ENCODE results near the gene NARF. TPM values are rescaled to one million over a fixed set of nuclear protein-coding genes. Genes with fewer than 3 reads are reported as not detected.

The NARF gene
- total and polyA plus RNA-seq, 7 experiments from 2014 or later, result 59.8 to 188 (median 82.0) TPM

DNA sequence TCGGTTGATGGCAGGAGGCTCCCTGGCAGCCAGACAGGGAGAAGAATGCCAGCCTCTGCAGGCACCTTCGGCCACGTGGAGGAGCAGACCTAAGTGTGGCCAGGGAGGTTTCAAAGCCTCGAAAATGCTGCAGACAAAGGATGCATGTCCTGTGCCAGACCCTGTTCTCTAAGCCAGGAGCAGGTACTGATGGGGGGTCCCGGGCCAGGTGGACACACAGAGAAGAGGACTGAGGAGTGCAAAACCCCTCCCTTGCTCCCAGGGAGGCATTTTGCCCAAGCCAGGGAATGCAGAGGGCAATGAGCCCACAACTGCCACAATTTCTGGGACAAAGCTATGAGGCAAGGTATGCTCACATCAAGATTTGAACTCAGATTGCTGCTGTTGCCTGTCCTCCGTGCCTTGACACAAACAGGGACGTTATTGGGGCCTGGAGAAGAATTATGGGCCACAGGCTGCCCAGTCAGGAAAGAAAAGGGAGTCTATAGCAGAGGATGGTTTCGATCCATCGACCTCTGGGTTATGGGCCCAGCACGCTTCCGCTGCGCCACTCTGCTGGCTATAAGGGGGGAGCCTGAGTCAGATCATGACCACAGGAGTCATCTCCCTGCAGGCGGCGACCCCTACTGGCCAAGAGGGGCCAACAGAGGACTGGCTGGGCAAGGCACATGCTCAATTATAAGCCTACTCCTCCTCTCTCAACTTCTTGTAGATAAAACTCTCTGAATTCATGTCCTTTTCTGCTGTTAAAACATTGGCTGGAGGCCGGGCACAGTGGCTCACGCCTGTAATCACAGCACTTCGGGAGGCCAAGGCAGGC, 35.9 kb downstream of the NARF start:
- POLR2A ChIA-PET, result interaction anchor here (1.1 kb wide), 1 partner anchor 110 kb away, joined by 5 read pairs; no protein-coding TSS in a partner anchor

GRCh38 chr17:82495844-82496528, 37.4 kb downstream of the NARF start:
- Mint-ChIP-seq H3K4me1 (peaks cover 8 to 33% (median 25%) of the 10 kb centered on the region in 7 donors), H3K36me3 (no peaks in the 10 kb centered on the region), H3K27me3 (peaks cover 0 to 2% (median 0%) of the 10 kb centered on the region in 5 donors), H3K27ac (peak overlapping the region; percentile 37 to 94 (median 75)), H3K4me3 (peak overlapping the region; percentile 73 to 90 (median 83)), H3K9me3 (peaks cover 0 to 4% (median 0%) of the 10 kb centered on the region in 11 donors)
- H3K27me3 ChIP-seq (ENCODE audit: control insufficient read depth in 2 of 2, insufficient read depth in 2 of 2, low read length in 2 of 2), result no peaks in the 10 kb centered on the region
- no peak overlapping the region for H3K4me3 ChIP-seq (ENCODE audit: low read length)
- ChIA-PET CTCF (no interaction called here), POLR2A (interaction anchor here (0.5 to 2.4 kb wide), 7 partner anchors 23 to 982 kb away, joined by 3 to 11 read pairs (median 4); partner anchors contain the start of genes FOXK2 and NARF)
- intact Hi-C loops (cut with micrococcal nuclease), result loop anchor here (2.0 to 10.0 kb wide), 5 partner anchors 23 to 149 kb away; partner anchors contain the start of genes FOXK2 (in 1 of the 2), HEXD (in 1 of the 2), OGFOD3 (in 1 of the 2) and WDR45B (in 1 of the 2)
- peaks cover 0 to 9% of the 10 kb centered on the region in 2 donors for H3K4me1 ChIP-seq (ENCODE audit: control insufficient read depth in 2 of 2, insufficient read depth in 2 of 2, low read length in 2 of 2)
- no peaks in the 10 kb centered on the region for H3K36me3 ChIP-seq (ENCODE audit: control insufficient read depth in 2 of 3, insufficient read depth in 3 of 3, low read length in 3 of 3)
- ATAC-seq (no peak), DNase-seq (peak in 1 of 9 donors; percentile 3)
- peak overlapping the region; percentile 79 for H3K27ac ChIP-seq (ENCODE audit: low read depth, low read length)
- H3K9me3 ChIP-seq (ENCODE audit: control insufficient read depth in 2 of 3, low read length in 3 of 3), result no peaks in the 10 kb centered on the region

More for the DNA sequence above, 35.9 kb downstream of the NARF start:
- Mint-ChIP-seq H3K4me1 (peaks cover 8 to 33% (median 25%) of the 10 kb centered on the region in 7 donors), H3K9me3 (peaks cover 0 to 4% (median 0%) of the 10 kb centered on the region in 11 donors), H3K36me3 (peaks cover 0 to under 1% (median 0%) of the 10 kb centered on the region in 5 donors), H3K4me3 (peak overlapping the region in 9 of 10 donors; percentile 14 to 84 (median 65)), H3K27me3 (peaks cover 0 to 2% (median 0%) of the 10 kb centered on the region in 5 donors), H3K27ac (peak overlapping the region; percentile 77 to 94 (median 87))
- DNase-seq, result peak; percentile 68 to 92 (median 80)
- Histone ChIP-seq H3K36me3 (ENCODE audit: control insufficient read depth in 2 of 3, insufficient read depth in 3 of 3, low read length in 3 of 3) (peaks cover 0 to 2% (median 0%) of the 10 kb centered on the region in 3 experiments), H3K4me1 (ENCODE audit: control insufficient read depth in 2 of 2, insufficient read depth in 2 of 2, low read length in 2 of 2) (peaks cover 0 to 9% of the 10 kb centered on the region in 2 donors), H3K4me3 (ENCODE audit: low read length) (no peak overlapping the region), H3K27ac (ENCODE audit: low read depth, low read length) (peak overlapping the region; percentile 28), H3K9me3 (ENCODE audit: control insufficient read depth in 2 of 3, low read length in 3 of 3) (no peaks in the 10 kb centered on the region), H3K27me3 (ENCODE audit: control insufficient read depth in 2 of 2, insufficient read depth in 2 of 2, low read length in 2 of 2) (no peaks in the 10 kb centered on the region)
- CTCF ChIA-PET, result interaction anchor here (0.5 to 0.7 kb wide), 3 partner anchors 39 to 1161 kb away, joined by 3 to 5 read pairs (median 3); no protein-coding TSS in a partner anchor
- intact Hi-C loops (cut with micrococcal nuclease), result loop anchor here (1.0 to 10.0 kb wide), 5 partner anchors 36 to 150 kb away; partner anchors contain the start of genes NARF (in 2 of the 2), HEXD (in 1 of the 2), OGFOD3 (in 1 of the 2) and WDR45B (in 1 of the 2)
- peak; percentile 80 for ATAC-seq

DNA sequence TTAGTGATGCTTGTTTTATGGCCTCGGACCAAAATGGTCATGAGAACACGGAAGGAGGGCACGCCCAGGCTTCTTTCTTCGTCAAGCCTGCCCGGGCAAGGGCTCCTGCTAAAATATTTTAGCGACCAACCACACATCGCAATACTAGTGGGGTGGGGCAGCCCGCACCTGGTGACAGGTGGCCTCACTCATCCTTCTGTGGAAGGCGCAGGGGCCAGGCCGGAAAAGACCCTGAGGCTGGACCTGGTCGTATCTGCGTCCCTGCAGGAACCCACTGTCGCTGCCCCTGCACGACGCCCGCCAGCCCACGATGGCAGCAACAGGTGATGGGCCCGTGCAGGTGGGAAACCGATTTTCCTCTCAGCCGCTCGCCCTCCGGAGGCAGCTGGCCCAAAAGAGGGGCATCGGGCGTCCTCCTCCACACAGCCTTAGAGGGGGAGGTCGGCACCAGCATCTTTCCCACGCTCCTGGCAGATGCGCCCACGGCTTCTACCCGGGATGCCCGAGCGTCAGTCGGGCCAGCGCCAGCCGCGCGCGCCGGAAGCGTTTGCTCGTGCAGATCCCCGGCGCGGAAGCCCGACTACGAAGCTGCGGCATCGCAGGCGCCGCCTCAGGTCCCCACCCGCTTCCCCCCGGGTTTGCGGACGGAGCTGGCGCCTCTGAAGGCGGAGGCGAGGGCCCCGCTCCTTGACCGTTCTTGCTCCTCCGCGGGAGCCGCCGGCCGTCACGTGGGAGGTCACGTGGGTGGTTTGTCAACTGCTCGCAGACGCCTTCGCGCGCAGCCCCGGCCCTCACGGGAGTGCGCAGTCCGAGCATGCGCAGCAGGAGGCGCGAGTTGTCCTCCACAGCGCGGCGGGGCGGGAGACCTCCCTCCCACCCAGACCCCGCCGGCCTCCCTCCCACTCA, 38.2 kb downstream of the NARF start:
- ChIA-PET CTCF (no interaction called here), POLR2A (interaction anchor here (0.5 to 2.4 kb wide), 8 partner anchors 10 to 983 kb away, joined by 3 to 11 read pairs (median 4); partner anchors contain the start of gene FOXK2)
- Histone ChIP-seq H3K9me3 (ENCODE audit: control insufficient read depth in 2 of 3, low read length in 3 of 3) (no peaks in the 10 kb centered on the region), H3K4me1 (ENCODE audit: control insufficient read depth in 2 of 2, insufficient read depth in 2 of 2, low read length in 2 of 2) (peaks cover 0 to 9% of the 10 kb centered on the region in 2 donors), H3K4me3 (ENCODE audit: low read length) (peak overlapping the region; percentile 80), H3K27me3 (ENCODE audit: control insufficient read depth in 2 of 2, insufficient read depth in 2 of 2, low read length in 2 of 2) (no peaks in the 10 kb centered on the region), H3K27ac (ENCODE audit: low read depth, low read length) (peak overlapping the region; percentile 79), H3K36me3 (ENCODE audit: control insufficient read depth in 2 of 3, insufficient read depth in 3 of 3, low read length in 3 of 3) (no peaks in the 10 kb centered on the region)
- Mint-ChIP-seq H3K4me1 (peaks cover 8 to 33% (median 25%) of the 10 kb centered on the region in 7 donors), H3K27me3 (peaks cover 0 to 2% (median 0%) of the 10 kb centered on the region in 5 donors), H3K9me3 (peaks cover 0 to 4% (median 0%) of the 10 kb centered on the region in 11 donors), H3K27ac (peak overlapping the region; percentile 40 to 94 (median 83)), H3K36me3 (no peaks in the 10 kb centered on the region), H3K4me3 (peak overlapping the region; percentile 73 to 90 (median 83))
- intact Hi-C loops (cut with micrococcal nuclease), result loop anchor here (1.0 to 10.0 kb wide), 9 partner anchors 22 to 220 kb away; partner anchors contain the start of genes FOXK2 (in 2 of the 2), CYBC1 (in 1 of the 2), FN3KRP (in 1 of the 2) and HEXD (in 1 of the 2)
- ATAC-seq (peak; percentile 84), DNase-seq (peak; percentile 79 to 96 (median 86))

GRCh38 chr17:82497483-82498405, 39.2 kb downstream of the NARF start:
- no peaks in the 10 kb centered on the region for H3K36me3 Mint-ChIP-seq
- peaks cover 0 to 4% (median 0%) of the 10 kb centered on the region in 11 donors for H3K9me3 Mint-ChIP-seq
- ChIA-PET CTCF (no interaction called here), POLR2A (interaction anchor here (0.6 to 2.4 kb wide), 9 partner anchors 9 to 812 kb away, joined by 3 to 11 read pairs (median 4); partner anchors contain the start of gene FOXK2)
- Histone ChIP-seq H3K9me3 (ENCODE audit: control insufficient read depth in 2 of 3, low read length in 3 of 3) (no peaks in the 10 kb centered on the region), H3K36me3 (ENCODE audit: control insufficient read depth in 2 of 3, insufficient read depth in 3 of 3, low read length in 3 of 3) (no peaks in the 10 kb centered on the region), H3K27ac (ENCODE audit: low read depth, low read length) (peak overlapping the region; percentile 57), H3K4me3 (ENCODE audit: low read length) (peak overlapping the region; percentile 67), H3K4me1 (ENCODE audit: control insufficient read depth in 2 of 2, insufficient read depth in 2 of 2, low read length in 2 of 2) (peaks cover 0 to 9% of the 10 kb centered on the region in 2 donors), H3K27me3 (ENCODE audit: control insufficient read depth in 2 of 2, insufficient read depth in 2 of 2, low read length in 2 of 2) (no peaks in the 10 kb centered on the region)
- H3K27ac Mint-ChIP-seq, result peak overlapping the region; percentile 85 to 94 (median 90)
- peak overlapping the region; percentile 79 to 92 (median 90) for H3K4me3 Mint-ChIP-seq
- peak; percentile 47 for ATAC-seq
- peak; percentile 23 to 62 (median 50) for DNase-seq
- peaks cover 0 to 2% (median 0%) of the 10 kb centered on the region in 5 donors for H3K27me3 Mint-ChIP-seq
- peaks cover 8 to 33% (median 25%) of the 10 kb centered on the region in 7 donors for H3K4me1 Mint-ChIP-seq
- intact Hi-C loops (cut with micrococcal nuclease), result loop anchor here (1.0 to 10.0 kb wide), 9 partner anchors 21 to 219 kb away; partner anchors contain the start of genes FOXK2 (in 2 of the 2), CYBC1 (in 1 of the 2), FN3KRP (in 1 of the 2) and HEXD (in 1 of the 2)

GRCh38 chr17:82502207-82502606, 43.7 kb downstream of the NARF start:
- CTCF ChIA-PET, result no interaction called here

More at GRCh38 chr17:82502207-82502606, 43.7 kb downstream of the NARF start:
- no peak for DNase-seq
- Histone ChIP-seq H3K36me3 (ENCODE audit: control insufficient read depth in 2 of 3, insufficient read depth in 3 of 3, low read length in 3 of 3) (no peaks in the 10 kb centered on the region), H3K27ac (ENCODE audit: low read depth, low read length) (no peak overlapping the region), H3K4me3 (ENCODE audit: low read length) (no peak overlapping the region), H3K9me3 (ENCODE audit: control insufficient read depth in 2 of 3, low read length in 3 of 3) (no peaks in the 10 kb centered on the region), H3K27me3 (ENCODE audit: control insufficient read depth in 2 of 2, insufficient read depth in 2 of 2, low read length in 2 of 2) (no peaks in the 10 kb centered on the region), H3K4me1 (ENCODE audit: control insufficient read depth in 2 of 2, insufficient read depth in 2 of 2, low read length in 2 of 2) (no peaks in the 10 kb centered on the region)
- peaks cover 8 to 18% (median 10%) of the 10 kb centered on the region in 7 donors for H3K4me1 Mint-ChIP-seq
- no peak overlapping the region for H3K4me3 Mint-ChIP-seq
- intact Hi-C loops (cut with micrococcal nuclease), result no loop called here
- POLR2A ChIA-PET, result no interaction called here
- ATAC-seq, result no peak
- no peaks in the 10 kb centered on the region for H3K36me3 Mint-ChIP-seq
- no peaks in the 10 kb centered on the region for H3K9me3 Mint-ChIP-seq
- H3K27me3 Mint-ChIP-seq, result peaks cover 0 to 2% (median 0%) of the 10 kb centered on the region in 5 donors
- H3K27ac Mint-ChIP-seq, result peak overlapping the region in 1 of 9 donors; percentile 59
